Left lobe of liver (tissue), 2 donors: ENCODE measurements around the gene NME9. TPM values are rescaled to one million over a fixed set of nuclear protein-coding genes. Genes with fewer than 3 reads are reported as not detected.

Experiments
- ATAC-seq: fragments of 200-7000 bp; cut with Tn5 transposase; one replicate; pipeline ENCODE4 v1.9.1; 2020; ENCODE audit warnings: mild to moderate bottlenecking, moderate library complexity
- DNase-seq: peaks from one replicate; pipeline ENCODE4 v3.0.0-alpha.2; 2020; ENCODE audit warnings: low spot score
- total RNA-seq: library from RNA; stranded (reverse); gene quantifications from one replicate; pipeline ENCODE4 v1.2.1, GENCODE V29; 2021
- donor health status: DM: no; HTN: no; CAD: no; lungs with moderate emphysema.
- donor health status: DM: no; HTN: yes; CAD: no.

NME9 gene
- total RNA-seq, 1 donor from 2014 or later, result not detected

DNA sequence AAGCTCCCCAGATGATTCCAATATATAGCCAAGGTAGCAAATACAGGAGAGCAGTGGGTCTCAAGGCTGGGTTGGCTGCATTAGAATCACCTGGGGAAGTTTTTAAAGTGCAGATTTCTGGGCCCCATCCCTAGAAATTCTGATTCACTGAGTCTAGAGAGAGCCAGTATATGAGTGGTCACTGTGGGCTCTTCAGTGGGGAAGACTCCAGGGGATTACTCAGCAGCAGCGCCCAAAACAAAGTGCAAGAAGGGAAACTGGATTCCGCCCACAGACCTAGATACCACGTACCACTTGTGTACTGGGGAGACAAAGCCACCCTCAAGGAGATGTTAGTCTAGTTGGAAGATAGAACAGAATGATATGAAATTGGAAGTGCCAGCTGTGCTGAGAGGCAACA is 40.0 kb downstream of the NME9 start:
- ATAC-seq, result no peak

DNA sequence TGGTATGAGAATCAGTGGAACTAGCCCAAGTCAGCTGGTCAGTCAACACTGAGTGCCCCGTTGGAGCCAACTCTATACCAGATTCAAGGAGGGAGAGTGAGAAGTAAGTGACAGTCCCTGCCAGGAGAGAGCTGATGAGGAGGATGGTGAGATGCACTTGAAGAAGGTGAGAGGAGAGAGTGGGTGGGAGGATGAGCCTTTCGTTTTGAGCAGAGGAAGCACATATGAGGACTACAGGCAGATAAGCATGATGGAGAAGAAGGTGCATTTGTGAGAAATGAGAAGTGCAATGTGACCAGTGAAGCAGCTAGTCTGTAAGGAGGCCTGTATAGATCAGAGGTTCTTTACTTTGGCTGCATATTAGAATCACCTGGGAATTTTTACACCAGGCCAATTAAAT is 40.4 kb downstream of the NME9 start:
- ATAC-seq, result no peak
- no peak for DNase-seq

More for the DNA sequence above, 40.0 kb downstream of the NME9 start:
- no peak for DNase-seq

DNA sequence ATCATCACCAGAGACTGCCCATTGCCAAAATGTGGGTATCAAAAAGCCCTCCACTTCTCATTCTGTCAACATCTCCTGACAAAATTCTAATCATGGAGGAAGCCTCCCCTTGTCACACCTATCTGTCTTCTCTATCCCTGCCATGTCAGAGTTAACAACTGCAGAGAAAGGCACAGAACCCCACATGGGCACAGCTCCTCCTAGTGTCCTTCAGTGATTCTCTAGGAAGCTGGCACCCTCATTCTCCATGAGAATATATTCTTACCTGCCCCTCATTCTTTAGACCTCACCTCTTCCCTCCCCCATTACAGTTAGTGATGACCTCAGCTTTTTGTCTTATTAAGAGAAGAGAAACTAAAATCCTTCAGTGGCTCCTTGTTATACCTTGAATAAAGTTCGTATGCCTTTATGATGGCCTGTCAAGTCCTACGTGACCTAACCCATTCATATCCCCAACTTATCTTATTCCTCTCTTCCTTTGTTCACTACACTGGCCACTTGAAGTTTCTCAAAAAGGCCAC is 44.6 kb downstream of the NME9 start:
- DNase-seq (no peak), ATAC-seq (no peak)

DNA sequence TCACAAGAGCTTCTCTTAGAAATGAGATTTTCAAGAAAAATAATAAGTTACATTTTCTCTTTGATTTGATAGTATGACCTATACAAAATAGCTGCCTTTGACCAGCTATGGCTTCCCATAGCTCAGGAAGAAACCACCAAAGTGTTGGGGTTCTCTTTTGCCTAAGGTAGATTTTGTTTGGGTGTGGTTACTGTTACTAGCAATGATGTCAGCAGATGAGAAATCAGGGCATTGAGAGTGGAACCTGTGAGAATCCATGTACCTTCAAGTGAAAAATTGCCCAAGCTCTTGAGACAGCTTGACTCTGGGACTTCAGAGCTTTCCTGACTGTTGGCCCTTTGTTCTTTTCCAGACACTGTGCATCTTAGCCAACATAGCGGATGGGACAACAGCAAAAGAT is 45.6 kb downstream of the NME9 start:
- DNase-seq (no peak), ATAC-seq (no peak)

DNA sequence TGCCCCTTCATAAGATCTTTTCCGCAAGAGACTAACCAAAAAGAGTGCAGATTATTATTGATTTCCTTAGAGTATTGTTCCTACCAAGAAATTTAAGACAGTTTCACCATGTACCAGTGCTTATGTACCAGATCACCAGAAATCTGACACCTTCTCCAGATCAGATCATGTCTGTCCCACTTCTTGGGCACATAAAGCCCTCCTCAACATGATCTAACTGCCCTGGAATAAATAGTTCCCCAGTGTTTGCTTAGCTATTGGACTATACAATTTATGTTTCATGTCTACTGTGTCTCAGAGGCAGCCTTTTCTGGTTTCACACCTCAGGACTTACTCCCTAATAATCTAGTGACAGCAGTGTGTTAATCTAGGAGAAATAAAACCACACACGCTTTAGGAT is 46.8 kb downstream of the NME9 start:
- ATAC-seq (no peak), DNase-seq (no peak)

DNA sequence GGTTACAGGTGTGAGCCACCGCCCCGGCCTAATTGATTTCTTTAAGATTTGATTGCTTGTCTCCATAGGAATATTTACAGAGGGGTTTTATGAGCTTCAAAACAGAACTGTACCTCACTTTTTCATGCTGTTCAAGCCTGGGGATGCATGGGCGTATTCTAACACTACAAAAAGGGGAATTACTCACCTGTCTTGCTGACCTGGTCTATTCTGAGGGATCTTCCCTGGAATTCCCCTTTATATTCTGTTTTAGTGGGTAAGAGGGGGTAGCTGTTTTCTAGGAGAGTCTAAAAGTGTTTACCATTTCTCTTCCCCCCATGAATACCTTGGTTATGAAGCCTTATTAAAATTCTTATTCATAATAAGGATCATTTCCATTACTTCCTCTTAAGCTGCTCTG is 48.1 kb downstream of the NME9 start:
- DNase-seq, result no peak

DNA sequence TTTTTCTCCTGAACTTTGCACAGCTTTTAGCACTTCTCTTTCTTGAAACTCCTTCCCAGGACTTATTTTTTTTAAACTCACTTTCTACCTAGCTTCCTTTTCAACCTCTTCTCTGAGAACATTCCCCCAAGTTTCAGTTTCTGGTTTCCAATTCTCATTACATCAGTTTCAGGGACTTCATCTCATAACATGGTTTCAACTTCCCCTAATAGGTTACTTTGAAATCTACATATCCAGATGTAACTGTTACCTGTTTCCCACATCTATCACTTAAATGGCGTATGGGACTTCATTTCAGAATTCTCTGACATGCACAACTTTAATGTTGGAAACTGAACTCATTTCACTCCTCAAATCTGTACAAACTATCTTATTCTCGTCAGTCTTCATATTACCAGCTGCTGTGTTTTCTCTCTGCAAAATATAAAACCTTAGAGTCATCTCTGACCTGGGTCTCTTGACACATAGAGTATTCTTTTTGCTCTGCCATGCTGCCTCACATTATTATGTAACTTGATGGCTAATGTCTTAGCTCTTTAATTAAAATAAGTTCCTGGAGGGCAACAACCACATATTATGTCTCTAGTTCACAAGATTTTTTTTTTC is 58.4 kb downstream of the NME9 start:
- DNase-seq, result no peak
- ATAC-seq, result no peak

More for the DNA sequence above, 48.1 kb downstream of the NME9 start:
- ATAC-seq, result no peak

DNA sequence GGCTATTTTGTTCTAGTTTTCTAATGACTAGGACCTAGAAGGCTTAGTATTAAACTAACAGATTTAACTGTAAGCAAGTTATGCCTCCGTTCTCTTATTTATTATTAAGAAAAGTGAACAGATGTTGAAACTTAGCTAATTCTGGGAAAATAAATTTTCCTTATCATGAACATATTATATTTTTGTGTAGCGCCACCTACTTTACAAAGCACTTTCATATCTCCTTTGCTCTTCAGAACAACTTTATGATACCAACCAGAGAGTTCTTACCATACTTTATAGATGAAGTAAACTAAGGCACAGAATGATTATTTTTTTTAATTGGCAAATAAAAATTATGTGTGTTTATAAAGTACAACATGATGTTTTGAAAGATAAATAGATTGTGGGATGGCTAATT is 59.4 kb downstream of the NME9 start:
- ATAC-seq (no peak), DNase-seq (no peak)

DNA sequence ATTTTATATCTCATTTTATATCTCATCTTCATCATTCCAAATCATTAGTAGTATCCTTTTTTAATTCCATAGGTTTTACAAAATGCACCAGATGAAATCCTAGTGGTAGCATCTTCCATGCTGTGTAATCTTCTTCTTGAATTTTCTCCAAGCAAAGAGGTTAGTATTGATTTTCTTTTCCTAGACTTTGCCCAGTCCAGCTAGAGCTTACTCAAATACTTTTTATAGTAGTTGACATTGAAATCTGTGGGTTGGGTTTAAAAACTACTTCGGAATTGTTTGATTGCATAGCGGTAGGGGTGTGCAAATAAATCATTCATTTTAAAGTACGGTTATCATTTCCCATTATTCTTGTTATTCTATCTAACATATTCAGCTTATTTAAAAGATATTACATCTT is 62.6 kb downstream of the NME9 start:
- no peak for DNase-seq
- peak; percentile 65 for ATAC-seq

DNA sequence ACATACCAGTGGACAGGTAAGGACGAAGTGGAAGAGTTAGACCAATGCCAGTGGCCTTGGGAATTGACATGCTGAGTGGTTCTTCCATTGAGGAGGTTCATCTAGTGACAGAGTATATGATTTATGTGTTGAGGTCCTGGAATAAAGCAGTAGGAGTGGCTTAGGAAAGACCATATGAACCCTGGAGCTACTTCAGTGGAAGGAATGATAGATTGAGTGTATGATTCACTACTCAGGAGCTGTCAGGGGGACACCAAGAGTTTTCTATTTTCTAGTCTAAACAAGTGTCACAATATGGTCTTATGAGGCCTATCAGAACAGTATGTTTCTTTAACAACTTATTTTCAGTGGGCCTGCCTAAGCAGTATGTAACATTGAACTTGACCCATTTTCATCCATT is 63.9 kb downstream of the NME9 start:
- DNase-seq (no peak), ATAC-seq (no peak)

DNA sequence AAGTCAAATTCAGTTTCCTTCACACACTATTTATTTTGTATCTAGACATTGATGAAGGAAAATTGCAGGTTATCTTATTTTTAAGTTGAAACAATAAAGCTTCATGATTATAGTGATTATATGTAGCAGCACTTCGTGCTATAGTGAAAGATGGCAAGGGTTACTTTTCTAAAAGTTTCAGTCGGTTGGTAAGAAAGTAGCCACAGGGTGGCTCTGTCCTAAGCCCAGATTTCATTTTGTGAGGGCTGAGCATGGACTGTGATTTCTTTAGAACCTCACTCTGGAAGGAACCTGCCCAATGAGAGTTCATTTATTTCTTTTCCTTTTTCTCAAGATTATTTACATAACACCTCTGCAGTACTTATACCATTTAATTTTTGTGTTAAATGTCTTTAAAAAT is 66.5 kb downstream of the NME9 start:
- ATAC-seq (no peak), DNase-seq (no peak)

DNA sequence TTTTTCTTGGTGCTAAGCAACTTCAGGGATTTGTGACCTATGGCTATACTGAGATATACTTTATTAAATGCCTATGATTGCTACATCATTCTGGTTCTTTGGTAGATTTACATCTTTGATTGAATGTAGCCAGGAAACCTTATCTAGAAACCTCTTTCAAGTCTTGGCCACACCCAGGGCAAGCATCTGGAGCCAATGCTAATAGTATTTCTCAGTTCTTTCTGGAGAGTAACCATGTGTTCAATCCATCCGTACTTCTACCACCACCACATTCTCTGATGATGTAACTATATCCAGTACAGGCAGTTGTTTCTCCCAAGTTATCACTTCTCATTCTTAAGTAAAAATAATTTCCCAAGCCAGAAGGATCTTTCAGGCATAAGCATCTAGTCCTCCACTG is 69.0 kb downstream of the NME9 start:
- ATAC-seq, result no peak
- no peak for DNase-seq

DNA sequence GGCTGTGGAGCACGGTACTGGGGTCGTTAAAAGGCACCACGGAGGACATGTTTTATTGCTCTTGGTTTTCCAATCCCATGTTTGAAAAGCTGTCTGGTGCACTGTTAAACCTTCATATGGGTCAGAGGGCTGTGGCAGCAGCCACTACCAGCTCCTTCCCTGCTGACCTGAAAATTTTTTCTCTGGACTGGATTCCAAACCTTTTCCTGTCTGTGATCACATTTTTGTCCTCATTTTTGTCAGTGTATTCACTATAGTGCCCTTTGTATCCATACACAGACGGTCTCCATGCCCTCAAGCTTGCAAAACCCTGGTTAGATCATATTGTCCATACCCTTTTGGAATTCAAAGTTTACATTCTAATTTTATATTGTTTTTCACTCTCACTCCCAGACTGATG is 70.5 kb downstream of the NME9 start:
- DNase-seq (no peak), ATAC-seq (no peak)

DNA sequence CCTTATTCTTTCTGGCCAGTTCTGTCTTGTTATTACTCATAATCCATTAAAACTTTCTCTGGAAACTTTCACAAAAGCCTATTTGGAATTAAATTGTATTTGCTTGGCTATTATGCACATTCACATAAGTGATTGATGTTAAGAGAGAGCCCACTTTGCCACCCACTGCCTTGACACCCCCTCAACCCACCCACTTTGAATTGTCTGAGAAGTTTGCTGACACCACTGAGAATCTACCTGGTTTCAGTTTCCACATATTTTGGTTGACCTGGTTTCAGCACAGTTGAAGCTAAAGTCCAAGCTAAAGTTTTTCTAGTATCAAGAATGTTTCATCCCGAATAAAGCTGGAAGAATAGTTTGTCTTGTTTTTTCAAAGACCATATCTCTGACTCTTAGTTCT is 71.7 kb downstream of the NME9 start:
- ATAC-seq, result peak; percentile 56
- no peak for DNase-seq

DNA sequence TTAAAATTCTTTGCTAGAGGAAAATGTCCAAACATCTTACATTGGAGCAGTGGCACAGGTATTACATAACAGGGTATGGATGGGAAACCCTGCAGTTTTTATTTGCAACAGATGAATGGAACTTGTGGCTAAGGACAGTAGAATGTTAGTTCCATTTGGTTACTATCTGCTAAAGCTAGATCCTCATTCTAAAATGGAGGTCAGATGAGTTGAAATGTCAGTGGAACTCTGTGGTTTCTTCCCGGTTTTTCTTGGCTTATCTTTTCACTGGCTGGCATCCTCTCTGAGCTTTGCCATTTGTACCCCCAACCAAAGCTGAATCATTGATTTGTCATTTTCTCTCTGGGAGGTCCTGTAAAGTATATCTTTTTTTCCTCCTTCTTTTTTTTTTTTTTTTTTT is 73.6 kb downstream of the NME9 start:
- ATAC-seq, result no peak
- no peak for DNase-seq

DNA sequence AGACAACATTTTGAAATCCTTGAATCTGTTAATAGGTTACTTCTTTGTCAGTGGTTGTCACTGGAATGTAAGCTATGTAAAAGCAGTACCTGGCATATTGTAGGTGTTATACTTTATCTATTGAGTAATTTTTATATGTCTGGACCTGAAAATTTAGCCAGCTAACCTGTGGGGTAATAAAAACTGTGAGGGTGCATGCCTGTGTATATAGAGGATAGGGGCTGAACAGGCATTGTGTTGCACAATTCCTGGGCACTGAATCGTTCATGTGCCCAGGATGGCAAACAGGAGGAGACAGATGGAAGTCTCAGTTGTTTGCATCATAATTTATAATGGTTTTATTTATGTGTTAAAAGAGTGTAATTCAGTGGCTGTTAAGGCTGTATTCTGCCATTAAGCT is 75.4 kb downstream of the NME9 start:
- no peak for DNase-seq
- ATAC-seq, result peak; percentile 86

DNA sequence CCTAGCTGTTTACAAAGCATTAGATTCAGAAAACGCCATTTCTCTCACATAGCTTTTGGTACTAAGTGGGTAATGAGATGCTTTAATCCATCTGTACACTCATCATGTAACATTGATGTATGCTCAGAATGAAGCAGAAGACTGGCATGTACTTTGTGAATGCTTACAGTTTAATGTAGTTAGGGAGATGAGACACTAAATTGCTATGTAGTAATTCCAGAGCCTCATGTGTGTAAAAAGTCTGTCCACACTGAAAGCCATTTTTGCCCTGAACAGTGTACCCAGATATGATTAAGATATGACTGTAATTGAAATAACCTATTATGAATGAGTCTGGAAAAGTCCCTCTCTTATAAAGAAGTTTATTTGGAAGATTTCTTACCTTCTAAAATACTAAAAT is 76.0 kb downstream of the NME9 start:
- no peak for DNase-seq
- no peak for ATAC-seq

Other genes with a start within 250 kb of the NME9 start
- 1.6 TPM for gene DZIP1L, start 214.2 kb downstream of the NME9 start, total RNA-seq
- gene A4GNT, start 197.5 kb downstream of the NME9 start, total RNA-seq, result not detected
- 5.6 TPM for gene DBR1, start 154.9 kb downstream of the NME9 start, total RNA-seq
- 14.0 TPM for gene ARMC8, start 142.6 kb downstream of the NME9 start, total RNA-seq
- 6.1 TPM for gene MRAS, start 18.7 kb upstream of the NME9 start, total RNA-seq
- gene ESYT3, start 104.8 kb upstream of the NME9 start, total RNA-seq, result 0.20 TPM